Dedifferentiated amniotic fluid mesenchymal stem cell (primary cell): Measurements from ENCODE around the gene NEXN.
"Not testable (repeated sequence)": the region's sequence is repeated elsewhere in the genome, so short reads cannot be mapped to it uniquely, and the experiment has no call there.

Experiments used
- DNase-seq: peaks from one replicate; pipeline ENCODE4 v3.0.0-alpha.2; 2016; ENCODE audit errors: extremely low spot score

NEXN gene

DNA sequence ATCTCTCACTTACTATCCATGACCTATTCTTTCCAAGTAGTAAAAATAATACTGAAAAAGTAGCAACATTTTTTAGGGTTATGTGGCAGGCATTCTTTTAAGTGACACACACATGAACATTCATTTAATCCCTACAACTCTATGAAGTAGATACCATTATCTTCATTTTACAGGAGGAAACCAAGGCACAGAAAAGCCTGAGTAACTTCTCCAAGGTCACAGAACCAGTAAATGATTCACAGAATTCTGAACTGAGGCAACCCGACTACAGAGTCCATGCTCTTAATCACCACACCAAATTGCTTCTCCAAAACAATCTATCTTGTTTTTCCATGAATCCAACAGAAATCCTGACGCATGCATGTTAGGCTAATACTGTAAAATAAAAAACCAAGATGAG lies 73.0 kb downstream of the NEXN start:
- DNase-seq: no peak

DNA sequence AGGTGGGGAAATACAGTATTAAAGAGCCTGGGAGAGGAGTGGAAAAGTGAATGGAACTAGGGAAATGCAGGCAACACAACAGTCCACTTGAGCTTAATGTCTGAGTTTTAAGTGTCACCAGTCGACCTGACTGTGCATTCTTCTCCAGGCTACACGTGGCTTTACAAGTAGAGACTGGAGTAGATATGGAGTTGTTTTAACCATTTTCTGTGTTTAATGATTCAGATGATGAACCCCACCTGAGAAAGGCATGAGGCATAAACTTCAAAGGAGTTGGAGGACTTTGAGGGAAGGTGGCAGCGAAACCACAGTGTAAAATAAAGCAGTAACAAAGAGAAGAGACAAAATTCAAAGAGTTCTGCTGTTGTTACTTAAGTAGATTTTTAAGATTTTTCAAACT lies 77.9 kb downstream of the NEXN start:
- no peak for DNase-seq

DNA sequence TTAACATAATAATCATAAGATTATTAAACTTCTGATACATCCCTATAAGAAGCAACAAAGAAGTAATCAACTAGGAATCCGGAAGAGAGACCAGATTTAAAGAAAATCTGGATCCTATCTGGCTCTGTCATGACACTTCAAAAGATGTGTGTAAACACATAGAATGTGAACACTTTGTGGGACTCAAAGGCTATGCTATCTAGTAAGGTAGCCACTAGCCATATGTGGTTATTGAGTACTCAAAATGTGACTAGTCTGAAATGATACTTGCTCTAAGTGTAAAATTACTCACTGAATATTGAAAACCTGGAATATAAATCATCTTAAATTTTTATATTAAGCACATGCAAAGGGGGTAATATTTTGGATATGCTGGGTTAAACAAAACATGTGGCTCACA lies 81.8 kb downstream of the NEXN start:
- no peak for DNase-seq

DNA sequence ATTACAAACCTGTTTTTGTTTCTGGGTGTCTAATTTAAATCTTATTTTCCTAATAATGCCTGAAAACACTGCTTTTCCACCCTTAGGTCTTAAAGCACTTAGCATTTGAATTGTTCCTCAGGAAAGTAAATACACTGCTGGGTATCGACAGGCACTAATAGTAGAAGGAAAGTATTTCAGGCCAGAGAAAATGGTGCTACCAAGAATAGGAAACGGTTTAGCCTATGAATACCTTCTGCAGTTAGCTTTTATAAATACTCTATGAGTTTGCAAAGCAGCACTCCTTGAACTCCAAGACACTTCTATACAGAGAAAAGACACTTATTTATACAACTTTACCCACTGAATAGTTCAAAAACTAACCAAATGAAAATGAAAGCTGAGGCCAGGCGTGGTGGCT lies 83.7 kb downstream of the NEXN start:
- no peak for DNase-seq

DNA sequence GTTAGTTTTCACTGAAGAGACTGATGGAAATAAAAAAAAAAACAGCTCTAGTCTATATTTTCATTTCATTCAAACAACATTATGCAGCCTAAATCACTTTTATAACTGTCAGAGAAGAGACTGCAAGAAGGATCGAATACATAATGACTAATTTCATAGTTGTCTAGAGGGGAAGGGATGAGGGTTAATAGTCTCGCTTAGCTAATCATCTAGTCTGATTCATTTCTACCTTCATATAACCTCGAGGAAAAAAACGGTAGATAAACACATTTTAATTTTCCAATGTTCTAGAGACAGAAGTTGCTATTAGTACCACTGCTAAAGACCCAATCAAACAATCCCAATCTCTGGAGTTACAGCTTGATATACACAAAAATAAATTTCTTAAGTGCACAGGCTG lies 87.0 kb downstream of the NEXN start:
- DNase-seq: no peak

DNA sequence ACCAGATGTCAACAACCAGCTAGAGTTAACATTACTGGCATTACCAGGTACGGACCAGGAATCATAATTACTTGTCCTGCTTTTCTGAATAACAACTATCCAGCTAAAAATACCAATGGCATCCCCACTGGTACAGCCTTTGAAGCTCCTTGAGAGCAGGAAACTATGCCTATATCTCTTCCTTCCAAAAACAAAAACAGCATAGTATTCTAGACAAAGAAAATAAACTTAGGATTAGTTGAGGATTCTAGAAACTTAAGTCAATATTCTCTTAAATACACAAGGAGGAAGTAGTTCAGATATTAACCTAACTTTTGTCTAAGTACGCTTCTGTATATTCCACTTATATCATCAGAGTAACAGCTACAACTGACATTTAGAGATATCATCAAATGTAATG lies 87.5 kb downstream of the NEXN start:
- DNase-seq: no peak

DNA sequence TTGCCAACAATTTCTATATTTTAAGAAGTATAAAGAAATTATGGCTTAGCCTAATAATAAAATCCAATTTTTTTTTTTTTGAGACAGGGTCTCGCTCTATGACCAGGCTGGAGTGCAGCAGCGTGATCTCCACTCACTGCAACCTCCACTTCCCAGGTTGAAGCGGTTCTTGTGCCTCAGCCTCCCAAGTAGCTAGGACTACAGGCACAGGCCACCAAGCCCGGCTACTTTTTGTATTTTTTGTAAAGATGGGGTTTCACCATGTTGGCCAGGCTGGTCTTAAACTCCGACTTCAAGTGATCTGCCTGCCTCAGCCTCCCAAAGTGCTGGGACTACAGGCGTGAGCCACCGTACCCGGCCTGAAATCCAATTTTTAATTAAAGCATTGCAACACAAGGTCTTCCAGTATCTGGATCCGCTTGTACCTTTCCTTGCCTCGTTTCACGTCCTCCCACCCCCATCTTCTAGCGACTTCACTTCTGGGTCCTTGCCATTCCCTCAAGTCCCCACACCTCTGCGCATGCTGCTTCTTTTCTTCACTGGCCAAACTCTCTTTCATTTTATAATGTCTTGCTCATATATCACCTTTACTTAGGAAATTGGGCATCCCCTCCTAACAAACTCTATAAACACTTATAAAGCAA lies 88.1 kb downstream of the NEXN start:
- no peak for DNase-seq

DNA sequence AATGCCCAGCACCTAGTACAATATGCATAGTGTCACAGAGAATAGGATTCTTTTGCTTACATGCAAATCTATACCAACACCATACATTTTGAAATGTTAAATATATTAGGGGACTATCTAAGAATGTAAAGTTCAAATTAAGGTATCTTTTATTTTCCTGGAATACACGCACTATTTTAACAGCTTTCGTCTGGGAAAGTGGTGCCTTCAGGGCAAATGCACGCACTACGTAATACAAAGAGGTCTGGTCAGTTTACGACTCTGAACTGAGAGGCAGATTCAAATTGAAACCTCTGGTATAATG lies 89.5 kb downstream of the NEXN start:
- peak; percentile 92 for DNase-seq

DNA sequence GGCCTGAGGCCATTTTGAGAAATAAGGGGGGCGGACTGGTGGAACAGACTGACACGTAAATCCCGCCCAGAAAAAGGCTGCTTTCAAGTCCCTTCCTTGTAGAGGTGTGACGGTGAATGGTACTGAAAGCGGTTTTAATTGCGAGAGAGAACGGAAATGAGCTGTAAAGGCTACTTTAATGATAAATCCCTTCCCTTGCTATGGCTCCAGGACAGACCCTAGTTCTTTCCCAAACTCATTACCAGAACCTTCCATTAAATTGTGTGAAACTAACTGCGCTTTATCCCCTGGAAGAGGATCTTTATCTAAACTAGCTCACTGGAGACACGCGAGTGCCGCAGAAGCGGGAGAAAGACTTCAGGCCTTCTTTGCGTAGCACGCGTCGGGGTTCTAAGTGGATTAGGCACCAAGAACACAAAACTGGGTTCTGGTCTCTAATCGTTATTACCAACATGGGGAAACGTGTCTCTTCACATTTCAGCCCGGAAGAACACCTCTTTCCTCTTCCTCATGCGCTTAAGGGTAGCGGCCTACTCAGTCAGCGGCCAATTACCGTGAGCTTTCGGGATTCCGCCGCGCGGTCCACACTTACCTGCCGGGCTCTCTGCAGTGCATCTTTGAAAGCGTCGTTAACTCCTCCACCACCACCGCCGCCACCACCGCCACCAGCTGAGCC lies 90.0 kb downstream of the NEXN start:
- DNase-seq: no peak

DNA sequence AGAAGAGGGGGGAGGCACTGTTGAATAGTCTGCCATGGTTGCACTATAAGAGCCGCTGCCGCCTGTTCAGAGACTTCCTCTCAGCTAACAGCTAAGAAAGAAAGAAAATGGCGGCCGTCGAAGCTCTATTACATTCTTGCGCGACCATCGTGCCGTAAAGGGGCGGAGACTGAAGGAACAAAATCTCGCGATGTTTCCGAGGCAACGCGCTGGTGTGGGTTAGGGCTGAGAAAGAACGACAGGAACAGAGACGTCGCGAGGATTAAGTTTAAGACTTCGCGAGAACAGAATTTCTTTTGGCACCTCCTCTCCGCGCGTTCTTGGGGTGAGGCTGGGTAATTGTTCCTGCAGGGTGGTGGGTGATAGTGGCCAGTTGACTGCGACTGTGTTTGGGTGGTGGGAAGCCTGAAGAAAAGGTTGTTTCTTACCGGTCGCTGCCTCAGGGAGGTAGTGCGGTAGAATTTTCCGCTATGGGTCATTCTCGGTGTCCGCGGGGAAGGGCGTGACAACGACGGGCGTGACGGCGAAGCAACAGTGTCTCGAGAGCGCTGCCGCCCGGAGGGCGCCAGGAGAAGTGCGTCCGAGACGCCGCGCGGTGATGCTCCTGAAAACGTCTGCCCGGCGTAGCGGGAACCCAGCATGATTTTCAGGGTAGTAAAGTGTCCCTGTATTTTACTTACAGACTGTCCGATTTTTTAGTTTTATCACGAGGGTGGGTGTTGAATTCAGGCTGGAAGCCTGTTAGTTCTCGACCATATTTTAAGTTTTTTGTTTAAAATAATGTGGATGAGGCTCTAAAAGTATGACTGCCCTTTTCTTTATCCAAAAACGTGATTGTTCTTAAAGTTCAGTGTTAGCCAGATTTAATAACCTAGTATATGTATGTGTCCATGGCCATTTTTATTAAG lies 90.8 kb downstream of the NEXN start, which contains the start of gene FUBP1:
TSS of gene FUBP1 (minus strand) at position 104 of the 908 bp plus-strand sequence. CDS start at position 36, 68 bp downstream.
- peak; percentile 100 for DNase-seq

DNA sequence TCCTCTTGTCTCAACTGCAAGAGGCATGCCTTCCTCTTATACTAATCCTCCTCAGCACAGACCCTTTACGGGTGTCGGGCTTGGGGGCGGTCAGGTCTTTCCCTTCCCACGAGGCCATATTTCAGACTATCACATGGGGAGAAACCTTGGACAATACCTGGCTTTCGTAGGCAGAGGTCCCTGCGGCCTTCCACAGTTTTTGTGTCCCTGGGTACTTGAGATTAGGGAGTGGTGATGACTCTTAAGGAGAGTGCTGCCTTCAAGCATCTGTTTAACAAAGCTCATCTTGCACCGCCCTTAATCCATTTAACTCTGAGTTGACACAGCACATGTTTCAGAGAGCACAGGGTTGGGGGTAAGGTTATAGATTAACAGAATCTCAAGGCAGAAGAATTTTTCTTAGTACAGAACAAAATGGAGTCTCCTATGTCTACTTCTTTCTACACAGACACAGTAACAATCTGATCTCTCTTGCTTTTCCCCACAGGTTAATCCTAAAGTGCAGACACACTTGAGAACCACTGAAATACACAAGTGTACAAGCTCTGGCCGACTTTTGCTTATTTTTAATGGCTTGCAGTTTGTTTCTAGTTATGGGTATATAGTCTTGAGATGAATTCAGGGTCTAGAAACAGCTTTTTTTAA lies 95.0 kb downstream of the NEXN start:
- DNase-seq: not testable (repeated sequence)

DNA sequence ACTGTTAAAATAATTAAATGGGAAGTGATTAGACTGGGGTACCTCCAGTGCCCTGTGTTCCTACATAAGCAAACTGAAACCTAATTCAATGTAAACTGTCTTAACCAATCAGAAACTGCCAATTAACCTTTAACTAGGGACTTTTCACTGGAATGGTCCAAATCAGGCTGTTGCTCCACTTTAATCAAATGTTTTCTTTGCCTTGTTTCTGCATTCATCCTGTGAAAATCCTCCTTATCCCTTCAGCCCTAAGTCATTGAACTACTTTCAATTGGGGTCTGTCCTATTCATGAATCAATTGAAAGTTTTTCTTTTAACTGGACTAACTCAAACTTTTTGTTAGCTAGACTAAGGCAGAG lies 95.6 kb downstream of the NEXN start:
- DNase-seq: no peak

DNA sequence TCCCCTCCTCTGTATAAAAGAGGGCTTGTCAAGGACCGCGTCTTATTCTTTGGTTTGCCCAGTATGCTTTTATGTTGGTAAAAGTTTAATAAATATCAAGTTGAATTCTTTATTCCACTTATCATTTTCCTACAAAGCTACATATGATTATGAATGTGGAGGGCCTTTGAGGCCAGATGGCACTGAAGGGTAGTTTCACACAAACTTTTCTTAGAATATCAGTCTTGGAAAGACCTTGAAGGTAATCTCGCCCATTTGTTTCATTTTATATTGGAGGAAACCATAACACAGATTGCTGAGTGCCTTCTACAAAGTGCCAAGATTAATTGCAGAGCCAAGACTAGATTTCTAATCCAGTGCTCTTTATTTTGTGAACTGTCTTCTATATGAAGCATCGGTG lies 96.2 kb downstream of the NEXN start:
- no peak for DNase-seq

DNA sequence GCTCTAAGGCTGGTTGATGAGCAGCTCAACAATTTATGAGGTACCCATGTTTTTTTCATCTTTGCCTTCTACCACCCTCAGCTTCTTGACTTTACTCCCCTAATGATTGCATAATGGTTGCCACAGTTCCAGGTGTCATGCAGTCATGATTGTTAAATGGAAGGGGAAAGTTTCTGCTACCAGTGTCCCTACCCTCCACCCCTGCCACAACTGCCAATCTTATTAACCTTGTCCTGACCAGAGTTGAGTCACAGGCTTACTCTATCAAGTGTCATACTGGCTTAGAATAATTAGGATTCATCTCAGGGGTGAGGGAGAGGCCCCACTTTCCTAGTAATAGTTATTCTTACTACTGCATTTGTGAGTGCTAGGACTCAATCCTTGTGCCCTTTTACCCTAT lies 98.4 kb downstream of the NEXN start:
- DNase-seq: no peak

DNA sequence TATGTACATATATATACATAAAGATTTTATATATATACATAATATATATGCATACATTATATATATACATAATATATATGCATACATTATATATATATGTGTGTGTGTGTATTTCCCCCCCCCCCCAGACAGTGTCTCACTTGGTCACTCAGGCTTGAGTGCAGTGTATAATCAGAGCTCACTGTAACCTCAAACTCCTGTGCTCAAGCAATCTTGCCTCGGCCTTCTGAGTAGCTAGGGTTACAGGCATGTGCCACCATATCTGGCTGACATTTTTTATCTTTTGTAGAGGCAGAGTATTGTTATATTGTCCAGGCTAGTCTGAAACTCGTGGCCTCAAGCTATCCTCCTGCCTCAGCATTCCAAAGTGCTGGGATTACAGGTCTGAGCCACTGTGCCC lies 99.5 kb downstream of the NEXN start:
- no peak for DNase-seq

DNA sequence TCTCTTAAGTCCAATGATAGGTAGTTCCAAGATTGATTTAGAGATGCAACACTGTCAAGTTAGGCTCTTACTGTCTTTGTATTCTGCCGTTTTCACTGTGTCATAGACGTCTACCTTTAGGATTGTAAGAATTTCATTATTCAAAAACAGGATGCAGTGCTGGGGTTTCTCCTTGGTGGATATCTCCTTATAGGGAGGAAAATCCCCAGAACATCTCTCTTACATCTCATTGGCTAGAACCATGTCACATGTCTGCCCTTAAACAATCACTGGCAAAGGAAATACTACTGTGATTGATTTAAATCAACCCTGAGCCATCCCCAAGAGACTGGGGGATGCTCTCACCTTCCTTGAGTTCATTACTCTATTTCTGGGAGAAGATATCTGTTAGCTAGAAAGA lies 101.3 kb downstream of the NEXN start:
- no peak for DNase-seq

DNA sequence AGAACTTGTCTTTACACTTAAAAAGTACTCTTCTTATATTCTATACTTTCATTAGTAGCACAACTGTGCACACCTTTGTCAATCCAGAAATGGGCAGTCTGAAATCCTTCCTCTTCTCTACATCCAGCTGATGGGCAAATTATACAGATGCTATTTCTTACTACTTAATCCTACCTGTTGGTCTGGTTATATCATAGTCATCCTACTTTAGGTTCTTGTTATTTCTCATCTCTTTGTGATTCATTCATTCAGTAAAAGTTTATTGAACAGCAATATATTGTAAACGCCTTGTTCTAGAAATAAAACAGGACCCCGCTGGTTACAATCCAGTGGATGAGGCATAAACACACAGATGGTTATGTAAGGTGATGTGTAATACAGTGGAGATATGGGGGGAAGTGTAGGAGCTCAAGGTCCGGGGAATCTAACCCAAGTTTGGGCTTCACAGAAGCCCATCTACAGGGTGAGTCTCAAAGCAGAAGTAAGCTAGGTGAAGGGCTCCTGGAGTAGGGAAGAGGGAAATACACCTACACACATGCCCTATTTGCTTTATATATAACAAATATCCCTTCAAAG lies 102.3 kb downstream of the NEXN start:
- DNase-seq: no peak

DNA sequence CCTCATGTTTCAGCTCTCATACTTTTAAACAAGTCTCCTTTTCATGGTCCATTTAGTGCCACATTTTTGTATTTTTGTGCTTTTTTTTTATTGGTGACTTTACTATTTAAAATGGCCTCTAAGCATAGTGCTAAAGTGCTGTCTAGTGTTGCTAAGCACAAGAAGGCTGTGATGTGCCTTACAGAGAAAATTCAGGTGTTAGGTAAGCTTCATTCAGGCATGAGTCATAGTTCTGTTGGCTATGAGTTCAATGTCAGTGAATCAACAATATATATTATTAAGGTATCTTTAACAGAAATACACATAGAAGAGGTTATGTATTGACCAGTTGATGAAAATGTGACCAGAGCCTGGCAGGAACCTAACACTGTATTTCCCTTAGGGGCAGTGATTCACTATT lies 103.2 kb downstream of the NEXN start:
- DNase-seq: no peak
